B cell (primary cell): ENCODE measurements around the gene COA8. TPM values are rescaled to one million over a fixed set of nuclear protein-coding genes. Genes with fewer than 3 reads are reported as not detected.

Source experiments
- ATAC-seq: fragments of 200-7000 bp; cut with Tn5 transposase; one replicate; pipeline ENCODE4 v1.10.0; 2021; ENCODE audit warnings: low read depth, mild to moderate bottlenecking, moderate number of reproducible peaks, moderate library complexity
- CTCF ChIA-PET: fragments of 350-600 bp; sonication (Branson Sonifier 250); formaldehyde crosslinking; loops from one replicate; lab custom pipeline; 2021; ENCODE audit warnings: antibody characterized with exemption, inconsistent platforms; lab: Charles Lee
- POLR2A ChIA-PET: fragments of 350-600 bp; sonication (Branson Sonifier 250); formaldehyde crosslinking; loops from one replicate; lab custom pipeline; 2021; ENCODE audit warnings: antibody characterized with exemption; lab: Charles Lee
- DNase-seq: peaks from one replicate; pipeline ENCODE4 v3.0.0; 2013
- H2AFZ ChIP-seq: 2 replicates; pipeline ENCODE4 v1.6.1; 2012; ENCODE audit warnings: mild to moderate bottlenecking, low read depth, low read length; ENCODE audit not compliant: insufficient read depth, poor library complexity, severe bottlenecking
- H3K27ac ChIP-seq, 2 donors: 1 replicate in 1 of 2; 2 replicates in 1 of 2; pipeline ENCODE4 v1.5.1; 2012 to 2013; ENCODE audit warnings: low read length in 2 of 2, mild to moderate bottlenecking in 2 of 2, moderate library complexity in 1 of 2
- H3K27me3 ChIP-seq, 4 experiments: fragments of 200-600 bp in 1 of 4; sonication (generic) in 1 of 4; replicated peaks in 1 of 4; 1 replicate in 2 of 4; 2 replicates in 2 of 4; pipeline versions ENCODE4 v1.6.1 to v1.7.0; 2013 to 2016; ENCODE audit warnings: low read length in 3 of 4, mild to moderate bottlenecking in 2 of 4, mixed read lengths in 1 of 4, moderate library complexity in 1 of 4; ENCODE audit not compliant: insufficient read depth in 4 of 4, control insufficient read depth in 3 of 4; ENCODE audit errors: control extremely low read depth in 1 of 4
- H3K36me3 ChIP-seq, 2 experiments: replicated peaks in 1 of 2; 1 replicate in 1 of 2; 2 replicates in 1 of 2; pipeline versions ENCODE4 v1.6.1 to v1.7.1; 2013; ENCODE audit warnings: low read length in 1 of 2; ENCODE audit not compliant: insufficient read depth in 2 of 2, control insufficient read depth in 1 of 2; ENCODE audit errors: control extremely low read depth in 1 of 2, extremely low read depth in 1 of 2
- H3K4me1 ChIP-seq, 2 donors: fragments of 200-600 bp in 1 of 2; sonication (generic) in 1 of 2; 1 replicate in 1 of 2; 2 replicates in 1 of 2; pipeline versions ENCODE4 v1.5.1 to v1.6.1; 2013 to 2017; ENCODE audit warnings: low read length in 2 of 2; ENCODE audit not compliant: control insufficient read depth in 2 of 2, insufficient read depth in 2 of 2
- H3K4me2 ChIP-seq: replicated peaks from 2 replicates; pipeline ENCODE3; 2012; ENCODE audit warnings: mild to moderate bottlenecking, low read depth, low read length; ENCODE audit not compliant: poor library complexity, severe bottlenecking
- H3K4me3 ChIP-seq, 5 experiments: fragments of 200-600 bp in 1 of 5; sonication (generic) in 1 of 5; 1 replicate in 3 of 5; 2 replicates in 2 of 5; pipeline versions ENCODE4 v1.5.1 to v1.7.0; 2011 to 2016; ENCODE audit warnings: low read length in 4 of 5, mild to moderate bottlenecking in 4 of 5, low read depth in 2 of 5, control low read depth in 1 of 5, moderate library complexity in 1 of 5; ENCODE audit not compliant: insufficient read depth in 1 of 5; ENCODE audit errors: control extremely low read depth in 1 of 5, extremely low read depth in 1 of 5
- H3K79me2 ChIP-seq: fragments of 200-600 bp; sonication (generic); one replicate; pipeline ENCODE4 v1.6.0; 2016; ENCODE audit warnings: low read length; ENCODE audit not compliant: control insufficient read depth, insufficient read depth
- H3K9ac ChIP-seq: fragments of 200-600 bp; sonication (generic); 2 replicates; pipeline ENCODE4 v1.6.1; 2017; ENCODE audit warnings: mild to moderate bottlenecking, low read length, moderate library complexity
- H3K9me3 ChIP-seq, 3 donors: one replicate each; pipeline versions ENCODE4 v1.6.1 to v1.7.1; 2013; ENCODE audit warnings: low read length in 2 of 3; ENCODE audit not compliant: control insufficient read depth in 2 of 3, insufficient read depth in 1 of 3; ENCODE audit errors: control extremely low read depth in 1 of 3
- H4K20me1 ChIP-seq: 2 replicates; pipeline ENCODE4 v1.6.0; 2012; ENCODE audit warnings: mild to moderate bottlenecking, low read length; ENCODE audit not compliant: insufficient read depth, control insufficient read depth, poor library complexity, severe bottlenecking
- H3K27ac Mint-ChIP-seq: one replicate; pipeline ENCODE4 v1.8.0; 2021; ENCODE audit warnings: mixed read lengths
- H3K27me3 Mint-ChIP-seq: one replicate; pipeline ENCODE4 v1.8.0; 2021; ENCODE audit warnings: mixed read lengths
- H3K4me1 Mint-ChIP-seq: one replicate; pipeline ENCODE4 v1.8.0; 2021; ENCODE audit warnings: mixed read lengths
- H3K4me3 Mint-ChIP-seq: one replicate; pipeline ENCODE4 v1.8.0; 2021; ENCODE audit warnings: mixed read lengths
- H3K9me3 Mint-ChIP-seq: one replicate; pipeline ENCODE4 v1.8.0; 2022; ENCODE audit warnings: mixed read lengths; ENCODE audit not compliant: insufficient read depth
- CTCF ChIP-seq: fragments of 200-600 bp; IDR thresholded peaks from one replicate; pipeline ENCODE4 v1.8.0; 2022; ENCODE audit warnings: antibody characterized with exemption, mild to moderate bottlenecking
- EZH2 ChIP-seq: IDR thresholded peaks from 2 replicates; pipeline ENCODE4 v1.6.1; 2012; ENCODE audit warnings: borderline replicate concordance, low read depth, mild to moderate bottlenecking, moderate library complexity, low read length; ENCODE audit not compliant: insufficient read depth, poor library complexity, severe bottlenecking
- whole genome bisulfite sequencing: methylation state at CpG from one replicate; pipeline ENCODE4 v1.1.5; 2013; ENCODE audit warnings: missing lambda C conversion rate; ENCODE audit not compliant: insufficient coverage; 5-methylcytosine and 5-hydroxymethylcytosine counted together
- intact Hi-C: fragments of 100-400 bp; cut with micrococcal nuclease; formaldehyde crosslinking; loops from one replicate; pipeline ENCODE4 v1.10.0; 2022
- polyA minus RNA-seq: library from RNA; depleted of rRNA, polyadenylated mRNA; stranded (reverse); fragments of >200 nt; gene quantifications from 2 replicates; pipeline ENCODE4 v1.2.3, GENCODE V29; 2012
- polyA plus RNA-seq: library from polyadenylated mRNA; depleted of rRNA; stranded (reverse); fragments of >200 nt; gene quantifications from 2 replicates; pipeline ENCODE4 v1.2.3, GENCODE V29; 2012
- total RNA-seq, 2 donors: library from RNA; stranded (reverse); fragments of 120-200 nt in 1 of 2; gene quantifications; 1 replicate in 1 of 2; 2 replicates in 1 of 2; pipeline versions ENCODE4 v1.2.3 to v1.2.4, GENCODE V29; 2013 to 2022

Gene COA8, protein sequence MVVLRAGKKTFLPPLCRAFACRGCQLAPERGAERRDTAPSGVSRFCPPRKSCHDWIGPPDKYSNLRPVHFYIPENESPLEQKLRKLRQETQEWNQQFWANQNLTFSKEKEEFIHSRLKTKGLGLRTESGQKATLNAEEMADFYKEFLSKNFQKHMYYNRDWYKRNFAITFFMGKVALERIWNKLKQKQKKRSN
- total RNA-seq (24.9 and 31.3 TPM in 2 replicates), polyA plus RNA-seq (6.3 and 7.5 TPM in 2 replicates), polyA minus RNA-seq (4.5 and 6.0 TPM in 2 replicates)
- total RNA-seq (2013), result 32.8 TPM

GRCh38 chr14:103562429-103563225, at the start of gene COA8, which contains the start of gene BAG5:
COA8 (plus strand) TSS chr14:103562960; CDS start chr14:103563002, 42 bp downstream.
BAG5 (minus strand) TSS chr14:103562657; CDS start chr14:103561164, 1,493 bp downstream.
- ChIA-PET CTCF (interaction anchor here (1.0 to 1.8 kb wide), 4 partner anchors 35 to 117 kb away, joined by 3 to 6 read pairs (median 4); no protein-coding TSS in a partner anchor), POLR2A (interaction anchor here (0.6 to 1.3 kb wide), 4 partner anchors 8 to 228 kb away, joined by 3 to 4 read pairs (median 4); no protein-coding TSS in a partner anchor)
- Histone ChIP-seq H3K27me3 (no peaks in the 10 kb centered on the region), H4K20me1 (peaks cover 62% of the 10 kb centered on the region), H3K27ac (peak within 1 kb of the TSS; percentile 68 to 92), H3K79me2 (peaks cover 91% of the 10 kb centered on the region), H3K36me3 (peaks cover 0 to 28% of the 10 kb centered on the region in 2 experiments), H3K4me2 (peak within 1 kb of the TSS; percentile 96), H3K4me1 (peaks cover 27 to 30% of the 10 kb centered on the region in 2 donors), H3K9ac (peak within 1 kb of the TSS; percentile 93), H3K9me3 (no peaks in the 10 kb centered on the region), H2AFZ (peak within 1 kb of the TSS; percentile 96), H3K4me3 (peak within 1 kb of the TSS; percentile 65 to 94 (median 92))
- H3K27me3 Mint-ChIP-seq, result no peaks in the 10 kb centered on the region
- under 1% methylated on average over 106 of the region's 109 CpGs for WGBS
- intact Hi-C loops, result loop anchor here (1.0 to 10.0 kb wide), 7 partner anchors 34 to 358 kb away; partner anchors contain the start of genes EIF5, KLC1, PPP1R13B and TRMT61A
- peak within 1 kb of the TSS; percentile 91 for H3K27ac Mint-ChIP-seq
- no peaks in the 10 kb centered on the region for H3K9me3 Mint-ChIP-seq
- ATAC-seq (peak; percentile 80), DNase-seq (peak; percentile 95)
- H3K4me1 Mint-ChIP-seq, result peaks cover 53% of the 10 kb centered on the region
- TF ChIP-seq CTCF (no peak), EZH2 (no peak)
- peak within 1 kb of the TSS; percentile 89 for H3K4me3 Mint-ChIP-seq
